ENCODE results near the gene ETFB.

Gene ETFB

DNA sequence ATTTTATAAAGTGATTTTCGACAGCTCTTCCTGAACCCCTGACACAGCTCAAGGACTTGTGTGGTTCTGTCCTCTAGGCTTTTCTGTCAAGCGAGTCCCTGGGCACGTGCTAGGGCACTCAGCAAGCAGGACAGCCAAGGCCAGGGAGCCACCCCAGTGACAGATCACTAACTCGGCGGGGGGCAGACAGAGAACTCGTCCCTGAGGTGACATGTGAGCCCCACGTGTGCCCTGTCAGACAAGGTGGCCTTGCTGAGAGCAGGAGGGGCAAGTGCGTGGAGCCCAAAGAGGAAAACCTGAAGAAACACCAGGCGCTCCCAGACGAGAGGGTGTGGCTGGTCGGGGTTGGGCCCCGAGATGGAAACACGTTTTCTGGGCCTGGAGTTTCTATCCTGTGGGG, 4.9 kb downstream of the ETFB start:
- no peak overlapping the region for H3K27ac ChIP-seq (ENCODE audit: low read length)
- H3K4me3 ChIP-seq (ENCODE audit: low read depth in 1 of 2, low read length in 2 of 2) = no peak overlapping the region
- H3K36me3 ChIP-seq (ENCODE audit: control insufficient read depth in 1 of 2, insufficient read depth in 2 of 2, low read length in 2 of 2) = no peaks in the 10 kb centered on the region
- no peaks in the 10 kb centered on the region for H3K9me3 ChIP-seq (ENCODE audit: control insufficient read depth in 1 of 2, low read length in 2 of 2)
- H3K27me3 ChIP-seq (ENCODE audit: low read depth, low read length) = no peaks in the 10 kb centered on the region
- peaks cover 0 to 29% of the 10 kb centered on the region in 2 donors for H3K4me1 ChIP-seq (ENCODE audit: control insufficient read depth in 1 of 2, insufficient read depth in 2 of 2, low read length in 2 of 2)

DNA sequence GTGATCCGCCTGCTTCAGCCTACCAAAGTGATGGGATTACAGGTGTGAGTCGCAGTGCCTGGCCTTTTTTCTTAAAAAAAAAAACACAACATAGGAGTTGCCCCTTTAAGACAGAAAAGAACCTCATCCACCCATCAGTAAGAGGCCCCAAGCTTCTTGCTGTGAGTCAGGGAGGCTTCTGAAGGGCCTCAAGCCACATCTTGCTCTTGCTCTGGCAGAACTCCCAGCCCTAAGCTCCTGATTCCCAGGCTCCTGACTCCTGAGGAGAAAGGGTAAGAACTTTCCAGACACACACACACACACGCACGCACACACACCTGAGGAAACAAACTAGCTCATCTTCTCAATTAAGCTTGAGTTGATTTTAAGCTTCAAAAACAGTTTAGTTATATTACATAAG, 6.9 kb downstream of the ETFB start:
- H3K4me1 ChIP-seq (ENCODE audit: control insufficient read depth in 1 of 2, insufficient read depth in 2 of 2, low read length in 2 of 2) = peaks cover 0 to 24% of the 10 kb centered on the region in 2 donors
- no peaks in the 10 kb centered on the region for H3K27me3 ChIP-seq (ENCODE audit: low read depth, low read length)
- H3K27ac ChIP-seq (ENCODE audit: low read length) = no peak overlapping the region
- H3K36me3 ChIP-seq (ENCODE audit: control insufficient read depth in 1 of 2, insufficient read depth in 2 of 2, low read length in 2 of 2) = no peaks in the 10 kb centered on the region
- H3K9me3 ChIP-seq (ENCODE audit: control insufficient read depth in 1 of 2, low read length in 2 of 2) = no peaks in the 10 kb centered on the region
- H3K4me3 ChIP-seq (ENCODE audit: low read depth in 1 of 2, low read length in 2 of 2) = no peak overlapping the region

DNA sequence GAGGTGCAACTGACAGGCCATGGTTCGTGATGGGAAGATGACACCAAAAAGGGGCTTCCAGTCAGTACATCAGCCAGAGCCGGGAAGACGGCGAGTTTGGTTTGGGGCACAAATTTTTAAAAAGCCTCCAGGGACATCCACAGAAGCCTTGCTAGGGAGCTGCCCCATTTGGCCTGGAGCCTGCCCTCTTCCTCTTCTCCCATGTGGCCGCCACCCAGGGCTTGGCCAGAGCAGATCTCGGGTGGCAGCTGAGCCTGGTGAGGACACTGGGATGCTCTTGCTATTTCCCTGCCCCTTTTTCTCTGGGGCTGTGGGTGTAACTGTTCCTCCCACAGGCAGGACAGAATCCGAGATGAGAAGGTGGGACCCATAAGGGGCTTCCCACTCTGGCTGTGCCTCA, 8.2 kb downstream of the ETFB start:
- Histone ChIP-seq H3K27ac (ENCODE audit: low read length) (no peak overlapping the region), H3K9me3 (ENCODE audit: control insufficient read depth in 1 of 2, low read length in 2 of 2) (no peaks in the 10 kb centered on the region), H3K4me1 (ENCODE audit: control insufficient read depth in 1 of 2, insufficient read depth in 2 of 2, low read length in 2 of 2) (peaks cover 0 to 15% of the 10 kb centered on the region in 2 donors), H3K36me3 (ENCODE audit: control insufficient read depth in 1 of 2, insufficient read depth in 2 of 2, low read length in 2 of 2) (peaks cover 0 to 2% of the 10 kb centered on the region in 2 donors), H3K4me3 (ENCODE audit: low read depth in 1 of 2, low read length in 2 of 2) (no peak overlapping the region), H3K27me3 (ENCODE audit: low read depth, low read length) (no peaks in the 10 kb centered on the region)

DNA sequence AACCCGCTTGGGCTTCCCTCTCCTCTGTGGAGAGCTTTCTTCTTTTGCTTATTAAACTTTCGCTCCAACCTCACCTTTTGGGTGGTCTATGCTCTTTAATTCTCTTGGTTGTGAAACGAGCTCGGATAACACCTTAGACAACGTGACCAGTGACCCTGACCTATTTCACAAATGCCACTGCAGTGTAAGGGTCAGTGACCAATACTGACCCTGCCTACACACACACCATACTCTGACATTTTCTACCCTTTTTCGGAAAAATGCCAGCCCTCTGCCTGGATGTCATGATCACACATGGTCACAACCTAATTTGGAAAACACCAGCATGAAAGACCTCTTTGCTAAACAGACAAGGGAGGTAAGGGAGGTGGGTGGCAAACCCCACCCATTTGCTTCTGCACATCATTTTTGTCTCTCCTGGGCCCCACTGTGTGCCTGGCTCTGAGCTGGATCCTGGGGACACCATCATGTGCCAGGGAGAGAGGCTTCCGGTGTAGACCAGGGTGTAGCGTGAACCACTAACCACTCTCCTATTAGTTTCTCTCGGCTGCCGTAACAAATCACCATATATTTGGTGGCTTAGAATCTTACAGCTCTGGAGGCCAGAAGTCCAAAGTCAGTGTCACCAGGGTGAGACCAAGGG, 9.9 kb downstream of the ETFB start:
- Histone ChIP-seq H3K4me1 (ENCODE audit: control insufficient read depth in 1 of 2, insufficient read depth in 2 of 2, low read length in 2 of 2) (peaks cover 0 to 6% of the 10 kb centered on the region in 2 donors), H3K9me3 (ENCODE audit: control insufficient read depth in 1 of 2, low read length in 2 of 2) (no peaks in the 10 kb centered on the region), H3K4me3 (ENCODE audit: low read depth in 1 of 2, low read length in 2 of 2) (no peak overlapping the region), H3K27ac (ENCODE audit: low read length) (no peak overlapping the region), H3K27me3 (ENCODE audit: low read depth, low read length) (no peaks in the 10 kb centered on the region), H3K36me3 (ENCODE audit: control insufficient read depth in 1 of 2, insufficient read depth in 2 of 2, low read length in 2 of 2) (peaks cover 1 to 16% of the 10 kb centered on the region in 2 donors)

DNA sequence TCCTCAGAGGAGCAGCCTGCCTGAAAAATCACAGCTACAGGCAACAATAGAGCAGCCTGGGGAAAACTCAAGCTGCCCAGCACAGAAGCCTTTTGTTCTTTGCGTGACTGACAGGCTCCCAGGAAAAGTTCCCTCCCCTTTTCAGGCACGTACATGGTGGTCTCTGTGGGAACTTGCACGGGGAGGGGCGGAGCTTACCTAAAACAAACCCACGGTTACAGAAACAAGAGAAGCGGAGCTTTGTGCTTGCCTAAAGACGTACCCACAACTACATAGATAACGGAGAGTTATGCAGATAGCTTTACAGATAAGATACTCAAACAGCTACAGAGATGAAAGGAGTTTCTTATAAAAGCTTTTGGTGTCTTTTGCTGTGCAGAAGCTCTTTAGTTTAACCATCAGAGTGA, 11.4 kb downstream of the ETFB start:
- H3K4me3 ChIP-seq (ENCODE audit: low read depth in 1 of 2, low read length in 2 of 2) = no peak overlapping the region
- no peaks in the 10 kb centered on the region for H3K27me3 ChIP-seq (ENCODE audit: low read depth, low read length)
- H3K27ac ChIP-seq (ENCODE audit: low read length) = no peak overlapping the region
- H3K9me3 ChIP-seq (ENCODE audit: control insufficient read depth in 1 of 2, low read length in 2 of 2) = no peaks in the 10 kb centered on the region
- peaks cover 9 to 32% of the 10 kb centered on the region in 2 donors for H3K36me3 ChIP-seq (ENCODE audit: control insufficient read depth in 1 of 2, insufficient read depth in 2 of 2, low read length in 2 of 2)
- H3K4me1 ChIP-seq (ENCODE audit: control insufficient read depth in 1 of 2, insufficient read depth in 2 of 2, low read length in 2 of 2) = peaks cover 0 to 6% of the 10 kb centered on the region in 2 donors

DNA sequence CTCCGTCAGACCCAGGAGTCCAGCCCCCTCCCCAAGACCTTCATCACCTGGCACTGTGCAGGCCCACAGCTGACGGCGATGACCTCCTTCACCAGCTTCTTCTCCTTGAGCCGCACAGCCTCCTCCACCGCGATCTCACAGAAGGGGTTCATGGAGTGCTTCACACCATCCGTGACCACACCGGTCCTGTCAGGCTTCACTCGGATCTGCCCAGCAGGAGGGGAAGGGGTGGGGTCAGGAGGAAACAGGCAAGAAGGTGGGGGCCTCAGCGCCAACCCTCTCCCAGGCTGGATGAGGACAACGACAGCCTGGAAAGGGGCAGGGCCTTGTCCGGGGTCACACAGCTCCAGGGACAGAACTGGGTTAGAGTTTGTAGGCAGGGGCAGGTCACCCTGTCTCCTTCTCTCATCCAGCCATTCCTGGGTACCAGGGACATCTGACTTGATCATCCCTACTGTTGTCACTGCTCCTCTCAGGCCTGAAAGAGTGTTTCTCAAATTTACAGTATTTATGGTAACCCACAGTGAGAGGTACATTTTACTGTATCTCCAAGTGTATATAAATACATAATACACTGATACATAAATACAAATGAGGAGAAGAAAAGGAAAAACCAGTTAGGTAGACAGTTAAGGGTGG, 12.0 kb downstream of the ETFB start:
- H3K27me3 ChIP-seq (ENCODE audit: low read depth, low read length) = no peaks in the 10 kb centered on the region
- peaks cover 0 to 4% of the 10 kb centered on the region in 2 donors for H3K4me1 ChIP-seq (ENCODE audit: control insufficient read depth in 1 of 2, insufficient read depth in 2 of 2, low read length in 2 of 2)
- H3K36me3 ChIP-seq (ENCODE audit: control insufficient read depth in 1 of 2, insufficient read depth in 2 of 2, low read length in 2 of 2) = peaks cover 9 to 32% of the 10 kb centered on the region in 2 donors
- no peak overlapping the region for H3K4me3 ChIP-seq (ENCODE audit: low read depth in 1 of 2, low read length in 2 of 2)
- H3K9me3 ChIP-seq (ENCODE audit: control insufficient read depth in 1 of 2, low read length in 2 of 2) = no peaks in the 10 kb centered on the region
- H3K27ac ChIP-seq (ENCODE audit: low read length) = no peak overlapping the region

DNA sequence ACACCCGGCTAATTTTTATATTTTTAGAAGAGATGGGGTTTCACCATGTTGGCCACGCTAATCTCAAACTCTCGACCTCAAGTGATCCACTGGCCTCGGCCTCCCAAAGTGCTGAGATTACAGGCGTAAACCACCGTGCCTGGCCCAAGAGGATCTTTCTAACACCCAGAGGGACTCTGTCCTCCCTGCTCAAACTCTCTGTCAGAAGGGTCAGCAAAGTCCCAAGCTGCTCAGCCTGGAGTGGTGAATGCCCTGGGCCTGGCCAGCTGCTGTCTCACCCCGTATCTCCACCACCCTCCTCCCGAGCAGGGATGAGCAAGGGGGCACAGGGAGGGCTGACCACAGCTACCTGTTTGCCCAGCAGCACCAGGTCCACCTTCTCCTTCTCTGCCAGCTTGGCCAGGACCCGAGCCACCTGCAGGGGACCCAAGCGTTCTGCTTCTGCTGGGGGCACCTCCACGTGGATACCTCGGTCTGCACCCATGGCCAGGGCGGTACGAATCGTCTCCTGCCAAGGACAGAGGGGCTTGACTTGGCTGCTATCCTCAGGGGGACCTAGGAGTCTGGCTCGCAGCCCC, 13.3 kb downstream of the ETFB start:
- H3K27ac ChIP-seq (ENCODE audit: low read length) = no peak overlapping the region
- no peaks in the 10 kb centered on the region for H3K4me1 ChIP-seq (ENCODE audit: control insufficient read depth in 1 of 2, insufficient read depth in 2 of 2, low read length in 2 of 2)
- H3K4me3 ChIP-seq (ENCODE audit: low read depth in 1 of 2, low read length in 2 of 2) = no peak overlapping the region
- H3K36me3 ChIP-seq (ENCODE audit: control insufficient read depth in 1 of 2, insufficient read depth in 2 of 2, low read length in 2 of 2) = peaks cover 9 to 32% of the 10 kb centered on the region in 2 donors
- no peaks in the 10 kb centered on the region for H3K27me3 ChIP-seq (ENCODE audit: low read depth, low read length)
- H3K9me3 ChIP-seq (ENCODE audit: control insufficient read depth in 1 of 2, low read length in 2 of 2) = no peaks in the 10 kb centered on the region

DNA sequence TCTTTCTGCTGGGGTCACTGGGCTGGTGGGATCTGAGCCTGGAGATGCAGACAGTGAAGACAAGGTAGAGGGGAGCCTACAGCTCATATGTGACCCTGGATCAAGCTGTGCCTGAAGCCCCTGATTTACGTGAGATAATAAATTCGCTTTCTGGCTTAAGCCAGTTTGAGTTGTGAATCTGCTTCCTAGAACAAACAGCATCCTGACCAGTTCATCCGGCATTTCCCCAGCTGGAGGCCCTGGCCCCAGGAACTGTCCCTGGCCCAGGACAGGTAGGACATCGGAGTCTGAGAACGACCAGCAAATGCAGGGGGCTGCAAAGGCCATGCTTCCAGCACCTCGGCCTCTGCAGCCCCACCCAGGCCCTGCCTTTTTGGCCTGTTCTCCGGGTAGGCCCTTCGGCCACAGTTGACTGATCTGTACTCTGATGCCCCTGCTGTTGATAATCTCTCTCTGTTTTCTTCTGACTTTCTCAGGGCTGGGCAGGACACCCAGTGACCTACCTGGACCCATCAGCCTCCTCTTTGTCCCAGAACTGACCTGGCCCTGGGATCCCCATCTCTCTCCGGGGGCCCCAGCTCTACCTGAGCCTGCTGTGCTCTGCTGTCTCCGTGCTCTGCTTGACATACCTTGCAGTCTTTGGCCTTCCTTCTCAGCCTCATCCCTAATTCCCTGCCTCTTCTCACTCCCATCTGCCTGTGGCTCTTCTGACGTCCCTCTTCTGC, 14.8 kb downstream of the ETFB start:
- Histone ChIP-seq H3K27me3 (ENCODE audit: low read depth, low read length) (no peaks in the 10 kb centered on the region), H3K36me3 (ENCODE audit: control insufficient read depth in 1 of 2, insufficient read depth in 2 of 2, low read length in 2 of 2) (peaks cover 15 to 46% of the 10 kb centered on the region in 2 donors), H3K4me1 (ENCODE audit: control insufficient read depth in 1 of 2, insufficient read depth in 2 of 2, low read length in 2 of 2) (no peaks in the 10 kb centered on the region), H3K27ac (ENCODE audit: low read length) (no peak overlapping the region), H3K4me3 (ENCODE audit: low read depth in 1 of 2, low read length in 2 of 2) (no peak overlapping the region), H3K9me3 (ENCODE audit: control insufficient read depth in 1 of 2, low read length in 2 of 2) (no peaks in the 10 kb centered on the region)

DNA sequence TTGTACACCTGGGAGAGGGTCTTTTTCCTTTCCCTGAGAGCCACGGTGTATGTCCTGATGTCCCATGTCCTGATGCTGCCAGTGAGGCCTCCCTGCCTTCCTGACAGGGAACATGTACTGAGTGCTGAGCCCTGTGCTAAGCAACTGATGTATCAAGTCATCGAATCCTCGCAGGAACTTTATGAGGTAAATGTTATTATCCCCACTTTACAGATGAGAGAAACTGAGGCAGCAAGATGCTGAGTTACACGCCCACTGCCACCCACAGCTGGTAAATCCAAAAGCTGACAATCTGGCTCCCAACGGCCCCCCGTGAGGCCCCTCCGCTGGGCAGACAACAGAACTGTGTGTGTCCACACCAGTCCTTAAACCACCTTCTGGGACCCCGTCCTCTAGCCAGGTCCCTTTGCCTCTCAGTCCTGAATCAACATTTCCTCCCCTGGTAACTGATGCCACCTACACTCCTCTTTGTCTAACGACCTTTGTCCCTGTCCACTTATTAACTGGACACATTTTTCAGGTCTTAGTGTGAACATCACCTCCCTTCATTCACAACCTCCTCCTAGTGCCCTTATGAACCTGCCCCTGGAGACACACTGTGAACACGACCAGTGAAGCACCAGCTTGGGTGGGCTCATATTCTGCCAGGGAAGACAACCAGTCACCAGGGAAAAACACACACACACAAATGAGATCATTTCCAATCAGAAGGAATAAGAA, 18.8 kb downstream of the ETFB start:
- H3K36me3 ChIP-seq (ENCODE audit: control insufficient read depth in 1 of 2, insufficient read depth in 2 of 2, low read length in 2 of 2) = peaks cover 15 to 49% of the 10 kb centered on the region in 2 donors
- H3K27me3 ChIP-seq (ENCODE audit: low read depth, low read length) = no peaks in the 10 kb centered on the region
- no peak overlapping the region for H3K4me3 ChIP-seq (ENCODE audit: low read depth in 1 of 2, low read length in 2 of 2)
- H3K9me3 ChIP-seq (ENCODE audit: control insufficient read depth in 1 of 2, low read length in 2 of 2) = no peaks in the 10 kb centered on the region
- no peak overlapping the region for H3K27ac ChIP-seq (ENCODE audit: low read length)
- H3K4me1 ChIP-seq (ENCODE audit: control insufficient read depth in 1 of 2, insufficient read depth in 2 of 2, low read length in 2 of 2) = no peaks in the 10 kb centered on the region

DNA sequence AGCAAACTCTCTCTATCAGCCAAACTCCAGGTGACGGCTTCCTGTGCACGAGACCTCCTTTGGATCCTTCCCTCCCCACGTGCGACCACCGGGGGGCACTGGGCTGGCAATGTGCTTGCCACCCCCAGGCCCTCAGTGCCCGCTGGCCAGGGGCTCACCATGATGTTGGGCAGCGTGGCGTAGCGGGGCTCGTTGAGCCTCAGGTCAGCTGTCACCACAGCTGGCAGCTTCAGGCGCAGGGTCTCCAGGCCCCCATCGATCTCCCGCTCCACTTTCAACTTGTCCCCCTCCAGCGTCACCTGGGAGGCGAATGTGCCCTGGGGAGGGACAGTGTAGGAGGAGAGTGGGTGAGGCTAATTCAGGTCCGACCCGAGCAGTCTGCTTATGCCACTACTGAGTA, 19.4 kb downstream of the ETFB start:
- Histone ChIP-seq H3K36me3 (ENCODE audit: control insufficient read depth in 1 of 2, insufficient read depth in 2 of 2, low read length in 2 of 2) (peaks cover 15 to 45% of the 10 kb centered on the region in 2 donors), H3K27me3 (ENCODE audit: low read depth, low read length) (no peaks in the 10 kb centered on the region), H3K4me3 (ENCODE audit: low read depth in 1 of 2, low read length in 2 of 2) (no peak overlapping the region), H3K4me1 (ENCODE audit: control insufficient read depth in 1 of 2, insufficient read depth in 2 of 2, low read length in 2 of 2) (no peaks in the 10 kb centered on the region), H3K27ac (ENCODE audit: low read length) (no peak overlapping the region), H3K9me3 (ENCODE audit: control insufficient read depth in 1 of 2, low read length in 2 of 2) (no peaks in the 10 kb centered on the region)

Data from muscle layer of duodenum (tissue), 2 donors.